Hepatocyte (in vitro differentiated cells): Measurements from ENCODE around the gene BIVM. TPM values are rescaled to one million over a fixed set of nuclear protein-coding genes. Genes with fewer than 3 reads are reported as not detected.

Experiments
- DNase-seq: peaks from one replicate; pipeline ENCODE4 v3.0.0-alpha.2; 2016; ENCODE audit warnings: low spot score
- H2AFZ ChIP-seq: fragments of 200-600 bp; sonication (generic); 2 replicates; pipeline ENCODE4 v1.6.0; 2016; ENCODE audit warnings: antibody characterized with exemption, mild to moderate bottlenecking
- H3K27ac ChIP-seq: fragments of 200-600 bp; sonication (generic); 2 replicates; pipeline ENCODE4 v1.5.1; 2016; ENCODE audit warnings: mild to moderate bottlenecking
- H3K27me3 ChIP-seq: fragments of 200-600 bp; sonication (generic); 2 replicates; pipeline ENCODE4 v1.6.1; 2016
- H3K36me3 ChIP-seq: fragments of 200-600 bp; sonication (generic); replicated peaks from 2 replicates; pipeline ENCODE4 v1.5.1; 2016; ENCODE audit warnings: low read depth; ENCODE audit not compliant: insufficient read depth
- H3K4me1 ChIP-seq: fragments of 200-600 bp; sonication (generic); 2 replicates; pipeline ENCODE4 v1.5.1; 2016; ENCODE audit warnings: mild to moderate bottlenecking, moderate library complexity; ENCODE audit not compliant: insufficient read depth
- H3K4me2 ChIP-seq: fragments of 200-600 bp; sonication (generic); 2 replicates; pipeline ENCODE4 v1.6.0; 2016
- H3K4me3 ChIP-seq: fragments of 200-600 bp; sonication (generic); 2 replicates; pipeline ENCODE4 v1.5.1; 2016; ENCODE audit warnings: mild to moderate bottlenecking
- H3K79me2 ChIP-seq: fragments of 200-600 bp; sonication (generic); 2 replicates; pipeline ENCODE4 v1.6.0; 2017; ENCODE audit warnings: mild to moderate bottlenecking
- H3K9me2 ChIP-seq: fragments of 200-600 bp; sonication (generic); replicated peaks from 2 replicates; pipeline ENCODE4 v1.6.0; 2017; ENCODE audit warnings: mild to moderate bottlenecking; ENCODE audit not compliant: insufficient read depth
- H3K9me3 ChIP-seq: fragments of 200-600 bp; sonication (generic); 2 replicates; pipeline ENCODE4 v1.5.1; 2016; ENCODE audit warnings: low read depth, mild to moderate bottlenecking
- H4K20me1 ChIP-seq: fragments of 200-600 bp; sonication (generic); 2 replicates; pipeline ENCODE4 v1.6.0; 2016; ENCODE audit warnings: mild to moderate bottlenecking; ENCODE audit not compliant: insufficient read depth, poor library complexity, severe bottlenecking
- CTCF ChIP-seq: fragments of 200-600 bp; sonication (generic); IDR thresholded peaks from 2 replicates; pipeline ENCODE4 v1.5.1; 2016; ENCODE audit warnings: antibody characterized with exemption, mild to moderate bottlenecking; ENCODE audit not compliant: poor library complexity
- EZH2 ChIP-seq: fragments of 200-600 bp; sonication (generic); IDR thresholded peaks from 2 replicates; pipeline ENCODE4 v1.6.1; 2016; ENCODE audit warnings: antibody characterized with exemption, mild to moderate bottlenecking, borderline replicate concordance
- EZH2phosphoT487 ChIP-seq: fragments of 200-600 bp; sonication (generic); IDR thresholded peaks from one replicate; pipeline ENCODE4 v1.6.1; 2018; ENCODE audit warnings: antibody characterized with exemption, mild to moderate bottlenecking, low read depth, moderate library complexity; ENCODE audit not compliant: unreplicated experiment, severe bottlenecking
- WGBS: methylation state at CpG from one replicate; pipeline ENCODE4 v1.1.6; 2016; ENCODE audit warnings: low lambda C conversion rate; ENCODE audit errors: missing lambda C conversion rate; 5-methylcytosine and 5-hydroxymethylcytosine counted together
- polyA plus RNA-seq: library from polyadenylated mRNA; unstranded; fragments of >200 nt; fragmentation: Nextera tagmentation; extraction: Ambion mirVana; gene quantifications from 2 replicates; pipeline ENCODE4 v1.2.1, GENCODE V29; 2016
- total RNA-seq: library from RNA; depleted of rRNA; stranded (reverse); fragments of >200 nt; gene quantifications from 2 replicates; pipeline ENCODE4 v1.2.3, GENCODE V29; 2014

BIVM gene
- total and polyA plus RNA-seq, 2 experiments from 2014 or later, result 10.7 to 33.5 TPM

- H2AFZ ChIP-seq, result no peak overlapping the region
- DNase-seq, result no peak
- H3K4me1 ChIP-seq, result no peaks in the 10 kb centered on the region
- 98% methylated on average over 8 of the region's 8 CpGs for WGBS
- H3K9me3 ChIP-seq, result no peaks in the 10 kb centered on the region
- no peaks in the 10 kb centered on the region for H4K20me1 ChIP-seq
- H3K9me2 ChIP-seq, result no peaks in the 10 kb centered on the region
- H3K36me3 ChIP-seq, result no peaks in the 10 kb centered on the region
- no peak overlapping the region for H3K4me3 ChIP-seq
- H3K4me2 ChIP-seq, result no peak overlapping the region
- H3K27me3 ChIP-seq, result no peaks in the 10 kb centered on the region
- TF ChIP-seq CTCF (no peak), EZH2phosphoT487 (no peak)
- no peaks in the 10 kb centered on the region for H3K79me2 ChIP-seq
- H3K27ac ChIP-seq, result no peak overlapping the region
Observed at GRCh38 chr13:102788683-102789082, 10.2 kb upstream of the BIVM start.

GRCh38 chr13:102792396-102792795 is 6.5 kb upstream of the BIVM start:
- DNase-seq, result no peak
- Histone ChIP-seq H3K27ac (no peak overlapping the region), H3K4me2 (no peak overlapping the region), H3K9me2 (no peaks in the 10 kb centered on the region), H3K9me3 (no peaks in the 10 kb centered on the region), H3K36me3 (no peaks in the 10 kb centered on the region), H2AFZ (no peak overlapping the region), H3K4me1 (no peaks in the 10 kb centered on the region), H3K79me2 (peaks cover 7% of the 10 kb centered on the region), H3K4me3 (no peak overlapping the region), H3K27me3 (no peaks in the 10 kb centered on the region), H4K20me1 (no peaks in the 10 kb centered on the region)
- WGBS, result 83% methylated on average over 1 of the region's 1 CpG
- no peak for TF ChIP-seq EZH2
- no peak for TF ChIP-seq CTCF
- no peak for TF ChIP-seq EZH2phosphoT487

- no peak for TF ChIP-seq CTCF
- no peak for TF ChIP-seq EZH2
- no peak for TF ChIP-seq EZH2phosphoT487
- H4K20me1 ChIP-seq, result no peaks in the 10 kb centered on the region
- H3K4me3 ChIP-seq, result no peak overlapping the region
- 79% methylated on average over 9 of the region's 9 CpGs for WGBS
- H3K27ac ChIP-seq, result no peak overlapping the region
- no peaks in the 10 kb centered on the region for H3K4me1 ChIP-seq
- no peak overlapping the region for H3K4me2 ChIP-seq
- DNase-seq, result no peak
- H3K9me2 ChIP-seq, result no peaks in the 10 kb centered on the region
- H3K79me2 ChIP-seq, result peaks cover 13% of the 10 kb centered on the region
- no peaks in the 10 kb centered on the region for H3K27me3 ChIP-seq
- no peaks in the 10 kb centered on the region for H3K9me3 ChIP-seq
- no peak overlapping the region for H2AFZ ChIP-seq
- no peaks in the 10 kb centered on the region for H3K36me3 ChIP-seq
Observed at GRCh38 chr13:102793611-102794355, 5.1 kb upstream of the BIVM start.
